ENCODE data around the gene CCDC91.

GRCh38 chr12:28424965-28425364, 234.7 kb downstream of the CCDC91 start:
- TF ChIP-seq CTCF (IDR thresholded peaks at IDR 0.05) = no peak
- no peak for TF ChIP-seq POLR2A (IDR thresholded peaks at IDR 0.05)
- no peak for TF ChIP-seq EP300 (IDR thresholded peaks at IDR 0.05)
- TF ChIP-seq POLR2AphosphoS5 (IDR thresholded peaks at IDR 0.05) = no peak

All from suprapubic skin (tissue), 4 donors.